ENCODE results near the gene SARS2. TPM values are rescaled to one million over a fixed set of nuclear protein-coding genes. Genes with fewer than 3 reads are reported as not detected.
"Not testable (repeated sequence)": the region's sequence is repeated elsewhere in the genome, so short reads cannot be mapped to it uniquely, and the experiment has no call there.

SARS2 gene
- total RNA-seq, 1 donor from 2014 or later = 11.5 TPM

DNA sequence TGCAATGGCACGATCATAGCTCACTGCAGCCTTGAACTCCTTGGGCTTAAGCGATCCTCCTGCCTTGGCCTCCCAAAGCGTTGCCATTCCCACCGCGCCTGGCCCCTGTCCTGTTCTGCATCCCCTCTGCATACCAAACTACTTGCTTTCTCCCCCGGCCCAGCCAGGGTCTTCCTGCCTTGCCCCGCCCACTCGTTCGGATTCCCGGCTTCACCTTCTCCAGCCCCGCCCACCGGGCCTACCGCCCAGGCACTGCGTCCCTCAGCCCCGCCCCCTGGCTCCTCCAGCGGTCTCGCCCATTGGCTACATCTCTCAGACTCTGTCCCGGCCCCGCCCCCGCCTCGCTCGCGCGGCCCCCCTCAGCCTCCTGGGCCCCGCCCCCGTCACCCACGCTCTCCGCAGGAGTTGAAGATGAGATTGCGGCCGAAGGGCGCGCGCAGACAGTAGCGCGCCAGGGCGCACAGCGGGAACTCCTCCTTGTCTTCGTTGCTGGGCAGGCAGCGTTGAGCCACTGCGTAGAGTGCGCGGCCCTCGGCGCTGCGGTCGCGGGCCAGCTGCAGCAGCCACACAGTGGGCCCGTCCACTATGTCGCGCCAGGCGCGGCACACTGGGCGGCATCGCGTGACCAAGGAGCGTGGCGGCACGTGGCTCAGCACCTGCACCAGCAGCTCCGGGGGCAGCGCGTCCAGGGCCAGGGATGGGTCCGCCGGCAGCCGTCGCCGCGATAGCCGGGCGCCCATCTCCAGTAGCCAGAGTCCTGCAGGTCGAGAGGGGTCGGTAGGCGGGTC lies 19.2 kb upstream of the SARS2 start:
- H3K27ac ChIP-seq (ENCODE audit: low read depth, low read length) = no peak overlapping the region
- peaks cover 0 to 6% (median 2%) of the 10 kb centered on the region in 3 donors for H3K36me3 ChIP-seq (ENCODE audit: control insufficient read depth in 3 of 3, insufficient read depth in 3 of 3, low read length in 3 of 3)
- H3K4me1 ChIP-seq (ENCODE audit: control insufficient read depth in 3 of 3, insufficient read depth in 3 of 3, low read length in 3 of 3) = peaks cover 4 to 7% (median 6%) of the 10 kb centered on the region in 3 donors
- peaks cover 0 to 4% (median 3%) of the 10 kb centered on the region in 3 donors for H3K27me3 ChIP-seq (ENCODE audit: control insufficient read depth in 3 of 3, insufficient read depth in 3 of 3, low read length in 3 of 3)
- peak overlapping the region; percentile 38 to 56 (median 56) for H3K4me3 ChIP-seq (ENCODE audit: low read length in 3 of 3)
- H3K9me3 ChIP-seq (ENCODE audit: control insufficient read depth in 3 of 3, low read length in 3 of 3) = no peaks in the 10 kb centered on the region
- H3K9ac ChIP-seq (ENCODE audit: low read depth in 1 of 3, low read length in 3 of 3) = peak overlapping the region in 1 of 3 donors; percentile 8

DNA sequence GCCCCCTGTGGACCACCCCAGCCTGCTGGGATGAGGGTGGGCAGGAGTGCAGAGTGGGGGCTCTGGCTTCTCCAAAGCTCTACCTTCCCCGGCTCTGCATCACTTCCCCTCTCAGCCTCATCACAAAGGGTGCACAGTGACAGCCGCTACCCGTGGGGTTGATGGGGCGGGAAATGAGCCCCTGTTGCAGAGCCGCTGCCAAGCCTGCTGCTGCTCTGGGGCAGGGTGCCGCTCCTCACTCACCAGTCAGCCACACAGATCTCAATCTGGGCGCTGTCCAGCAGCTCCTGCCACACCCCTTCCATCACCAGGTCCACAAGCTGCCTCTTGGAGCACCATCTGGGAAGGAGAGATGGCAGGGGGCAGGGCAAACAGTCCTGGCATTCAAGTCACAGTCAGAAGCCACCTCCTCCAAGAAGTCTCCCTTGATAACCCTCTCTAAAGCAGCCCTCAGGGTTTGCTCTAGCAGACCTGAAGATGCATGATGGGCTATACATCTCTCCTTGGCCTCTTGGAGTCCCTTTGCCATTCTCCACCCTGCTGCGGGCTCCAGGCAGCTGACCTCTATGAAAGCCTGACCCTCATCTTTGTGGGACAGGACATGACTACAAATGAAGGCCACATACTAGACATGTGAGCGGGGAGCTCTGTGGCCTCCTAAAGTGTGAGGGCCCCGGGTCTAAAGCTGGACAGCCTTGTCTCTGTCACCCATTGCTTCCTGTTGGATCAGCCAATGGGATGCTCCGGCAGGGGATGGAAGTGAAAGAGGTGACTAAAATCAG lies 15.9 kb upstream of the SARS2 start:
- Histone ChIP-seq H3K4me1 (ENCODE audit: control insufficient read depth in 3 of 3, insufficient read depth in 3 of 3, low read length in 3 of 3) (peaks cover 4 to 7% (median 6%) of the 10 kb centered on the region in 3 donors), H3K27ac (ENCODE audit: low read depth, low read length) (no peak overlapping the region), H3K9ac (ENCODE audit: low read depth in 1 of 3, low read length in 3 of 3) (no peak overlapping the region), H3K9me3 (ENCODE audit: control insufficient read depth in 3 of 3, low read length in 3 of 3) (no peaks in the 10 kb centered on the region), H3K4me3 (ENCODE audit: low read length in 3 of 3) (no peak overlapping the region), H3K27me3 (ENCODE audit: control insufficient read depth in 3 of 3, insufficient read depth in 3 of 3, low read length in 3 of 3) (peaks cover 0 to 4% (median 3%) of the 10 kb centered on the region in 3 donors), H3K36me3 (ENCODE audit: control insufficient read depth in 3 of 3, insufficient read depth in 3 of 3, low read length in 3 of 3) (peaks cover 0 to 6% (median 2%) of the 10 kb centered on the region in 3 donors)

DNA sequence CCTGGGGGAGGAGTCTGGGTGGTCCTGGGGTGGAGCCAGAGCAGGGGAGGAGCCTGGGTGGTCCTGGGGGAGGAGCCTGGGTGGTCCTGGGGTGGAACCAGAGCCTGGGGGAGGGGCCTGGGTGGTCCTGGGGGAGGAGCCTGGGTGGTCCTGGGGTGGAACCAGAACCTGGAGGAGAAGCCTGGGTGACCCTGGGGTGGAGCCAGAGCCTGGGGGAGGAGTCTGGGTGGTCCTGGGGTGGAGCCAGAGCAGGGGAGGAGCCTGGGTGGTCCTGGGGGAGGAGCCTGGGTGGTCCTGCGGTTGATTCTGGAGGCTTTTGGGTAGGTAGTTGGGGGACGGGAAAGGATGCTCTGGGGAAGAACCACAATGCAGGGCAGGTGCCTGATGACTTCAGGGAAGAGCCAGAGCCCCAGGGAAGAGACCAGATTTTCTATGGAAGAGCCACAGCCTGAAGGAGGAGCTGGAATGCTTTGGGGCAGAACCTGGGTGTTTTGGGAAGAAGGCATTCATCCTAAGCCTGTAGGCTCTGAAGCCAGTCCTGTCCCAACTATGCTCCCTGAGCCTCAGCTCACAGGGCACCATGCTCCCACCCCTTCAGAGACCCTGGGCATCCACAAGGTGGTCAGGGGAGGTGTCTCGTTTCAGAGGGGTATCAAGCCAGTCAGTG lies 15.1 kb upstream of the SARS2 start:
- Histone ChIP-seq H3K36me3 (ENCODE audit: control insufficient read depth in 3 of 3, insufficient read depth in 3 of 3, low read length in 3 of 3) (peaks cover 0 to 6% (median 2%) of the 10 kb centered on the region in 3 donors), H3K4me1 (ENCODE audit: control insufficient read depth in 3 of 3, insufficient read depth in 3 of 3, low read length in 3 of 3) (peaks cover 4 to 7% (median 6%) of the 10 kb centered on the region in 3 donors), H3K4me3 (ENCODE audit: low read length in 3 of 3) (no peak overlapping the region), H3K9ac (ENCODE audit: low read depth in 1 of 3, low read length in 3 of 3) (no peak overlapping the region), H3K27ac (ENCODE audit: low read depth, low read length) (no peak overlapping the region), H3K27me3 (ENCODE audit: control insufficient read depth in 3 of 3, insufficient read depth in 3 of 3, low read length in 3 of 3) (peaks cover 0 to 4% (median 3%) of the 10 kb centered on the region in 3 donors), H3K9me3 (ENCODE audit: control insufficient read depth in 3 of 3, low read length in 3 of 3) (no peaks in the 10 kb centered on the region)

DNA sequence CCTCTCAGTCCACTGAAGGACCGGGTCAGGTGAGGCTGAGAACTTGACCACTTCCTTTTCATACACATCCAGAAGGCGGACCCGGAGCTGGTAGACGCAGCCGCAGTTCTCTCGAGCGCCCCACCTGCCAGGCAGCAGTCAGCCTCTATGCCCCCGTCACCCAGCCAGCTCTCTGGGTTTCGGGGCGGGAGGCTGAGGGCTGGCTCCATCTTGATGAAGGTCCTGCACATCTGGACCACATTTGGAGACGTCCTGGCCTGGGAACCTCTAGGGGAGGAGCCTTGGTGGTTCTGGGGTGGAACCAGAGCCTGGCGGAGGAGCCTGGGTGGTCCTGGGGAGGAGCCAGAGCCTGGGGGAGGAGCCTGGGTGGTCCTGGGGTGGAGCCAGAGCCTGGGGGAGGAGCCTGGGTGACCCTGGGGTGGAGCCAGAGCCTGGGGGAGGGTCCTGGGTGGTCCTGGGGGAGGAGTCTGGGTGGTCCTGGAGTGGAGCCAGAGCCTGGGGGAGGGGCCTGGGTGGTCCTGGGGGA lies 14.5 kb upstream of the SARS2 start:
- Histone ChIP-seq H3K4me3 (ENCODE audit: low read length in 3 of 3) (no peak overlapping the region), H3K36me3 (ENCODE audit: control insufficient read depth in 3 of 3, insufficient read depth in 3 of 3, low read length in 3 of 3) (peaks cover 0 to 6% (median 2%) of the 10 kb centered on the region in 3 donors), H3K4me1 (ENCODE audit: control insufficient read depth in 3 of 3, insufficient read depth in 3 of 3, low read length in 3 of 3) (peaks cover 0 to 2% (median 2%) of the 10 kb centered on the region in 3 donors), H3K27me3 (ENCODE audit: control insufficient read depth in 3 of 3, insufficient read depth in 3 of 3, low read length in 3 of 3) (no peaks in the 10 kb centered on the region), H3K9me3 (ENCODE audit: control insufficient read depth in 3 of 3, low read length in 3 of 3) (no peaks in the 10 kb centered on the region), H3K27ac (ENCODE audit: low read depth, low read length) (no peak overlapping the region), H3K9ac (ENCODE audit: low read depth in 1 of 3, low read length in 3 of 3) (no peak overlapping the region)

DNA sequence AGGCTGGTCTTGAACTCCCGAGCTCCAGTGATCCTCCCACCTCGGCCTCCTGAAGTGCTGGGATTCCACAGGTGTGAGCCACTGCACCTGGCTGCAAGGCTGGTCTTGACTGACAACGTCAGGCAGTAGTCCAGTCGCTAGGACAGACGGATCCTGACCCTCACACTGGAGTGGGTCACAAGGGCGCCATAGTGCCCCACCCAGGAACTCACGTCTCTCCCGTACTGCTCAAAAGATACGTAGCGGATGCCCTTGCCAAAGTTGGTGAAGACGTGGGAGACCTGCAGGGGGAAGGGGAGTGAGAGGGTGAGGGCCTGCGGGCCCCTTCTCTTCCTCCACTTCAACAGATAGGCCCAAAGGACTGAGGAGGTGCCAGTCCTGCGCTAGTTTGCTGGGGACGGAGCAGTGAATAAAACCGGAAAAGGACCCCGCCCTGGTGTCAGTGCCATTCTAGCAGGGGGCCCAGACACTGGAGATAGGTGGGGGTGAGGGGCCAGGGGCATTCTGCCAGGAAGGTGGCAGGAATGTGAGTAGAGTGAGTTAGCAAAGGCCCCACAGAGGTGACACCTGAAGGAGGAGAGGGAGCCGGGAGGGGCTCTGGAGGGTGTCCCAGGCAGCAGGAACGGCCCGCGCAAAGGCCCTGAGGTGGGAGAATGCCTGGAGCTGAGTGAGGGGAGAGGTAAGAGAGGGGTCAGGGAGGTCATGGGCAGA lies 12.1 kb upstream of the SARS2 start:
- H3K27me3 ChIP-seq (ENCODE audit: control insufficient read depth in 3 of 3, insufficient read depth in 3 of 3, low read length in 3 of 3) = no peaks in the 10 kb centered on the region
- no peaks in the 10 kb centered on the region for H3K4me1 ChIP-seq (ENCODE audit: control insufficient read depth in 3 of 3, insufficient read depth in 3 of 3, low read length in 3 of 3)
- H3K9me3 ChIP-seq (ENCODE audit: control insufficient read depth in 3 of 3, low read length in 3 of 3) = no peaks in the 10 kb centered on the region
- H3K36me3 ChIP-seq (ENCODE audit: control insufficient read depth in 3 of 3, insufficient read depth in 3 of 3, low read length in 3 of 3) = peaks cover 0 to 6% (median 2%) of the 10 kb centered on the region in 3 donors
- H3K9ac ChIP-seq (ENCODE audit: low read depth in 1 of 3, low read length in 3 of 3) = no peak overlapping the region
- no peak overlapping the region for H3K4me3 ChIP-seq (ENCODE audit: low read length in 3 of 3)
- H3K27ac ChIP-seq (ENCODE audit: low read depth, low read length) = no peak overlapping the region

DNA sequence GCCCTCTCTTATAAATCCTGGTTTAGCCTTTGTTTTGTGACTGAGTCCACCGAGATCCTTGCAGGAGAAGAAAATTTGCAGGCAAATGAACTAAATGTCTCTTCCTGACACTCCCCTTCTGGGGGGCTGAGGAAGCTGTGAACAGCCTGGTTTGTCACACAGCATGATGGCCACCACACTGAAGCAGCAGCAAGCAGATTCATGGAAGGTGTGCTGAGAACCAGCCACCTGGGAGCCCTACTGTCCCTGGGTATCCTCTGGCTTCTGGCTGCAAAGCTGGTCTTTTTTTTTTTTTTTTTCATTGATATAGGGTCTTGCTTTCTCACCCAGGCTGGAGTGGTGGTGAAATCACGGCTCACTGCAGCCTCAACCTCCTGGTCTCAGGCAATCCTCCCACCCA lies 11.4 kb upstream of the SARS2 start:
- no peaks in the 10 kb centered on the region for H3K9me3 ChIP-seq (ENCODE audit: control insufficient read depth in 3 of 3, low read length in 3 of 3)
- H3K4me1 ChIP-seq (ENCODE audit: control insufficient read depth in 3 of 3, insufficient read depth in 3 of 3, low read length in 3 of 3) = no peaks in the 10 kb centered on the region

DNA sequence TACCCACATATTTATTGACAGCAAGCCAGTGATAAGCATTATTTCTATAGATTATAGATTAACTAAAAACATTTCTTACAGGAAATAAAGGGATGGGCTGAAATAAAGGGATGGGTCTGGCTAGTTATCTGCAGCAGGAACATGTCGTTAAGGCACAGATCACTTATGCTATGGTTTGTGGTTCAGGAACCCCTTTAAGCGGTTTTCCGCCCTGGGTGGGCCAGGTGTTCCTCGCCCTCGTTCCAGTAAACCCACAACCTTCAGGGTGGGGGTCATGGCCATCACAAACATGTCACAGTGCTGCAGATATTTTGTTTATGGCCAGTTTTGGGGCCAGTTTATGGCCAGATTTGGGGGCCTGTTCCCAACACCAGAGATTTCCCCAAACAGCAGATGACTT lies 10.9 kb upstream of the SARS2 start:
- not testable (repeated sequence) for H3K27me3 ChIP-seq (ENCODE audit: control insufficient read depth in 3 of 3, insufficient read depth in 3 of 3, low read length in 3 of 3); H3K4me3 ChIP-seq (ENCODE audit: low read length in 3 of 3); H3K9me3 ChIP-seq (ENCODE audit: control insufficient read depth in 3 of 3, low read length in 3 of 3); H3K27ac ChIP-seq (ENCODE audit: low read depth, low read length); H3K4me1 ChIP-seq (ENCODE audit: control insufficient read depth in 3 of 3, insufficient read depth in 3 of 3, low read length in 3 of 3); H3K9ac ChIP-seq (ENCODE audit: low read depth in 1 of 3, low read length in 3 of 3); H3K36me3 ChIP-seq (ENCODE audit: control insufficient read depth in 3 of 3, insufficient read depth in 3 of 3, low read length in 3 of 3)

More for the DNA sequence above, 11.4 kb upstream of the SARS2 start:
- Histone ChIP-seq H3K36me3 (ENCODE audit: control insufficient read depth in 3 of 3, insufficient read depth in 3 of 3, low read length in 3 of 3) (peaks cover 0 to 6% (median 2%) of the 10 kb centered on the region in 3 donors), H3K27ac (ENCODE audit: low read depth, low read length) (no peak overlapping the region), H3K4me3 (ENCODE audit: low read length in 3 of 3) (no peak overlapping the region), H3K27me3 (ENCODE audit: control insufficient read depth in 3 of 3, insufficient read depth in 3 of 3, low read length in 3 of 3) (no peaks in the 10 kb centered on the region), H3K9ac (ENCODE audit: low read depth in 1 of 3, low read length in 3 of 3) (no peak overlapping the region)

DNA sequence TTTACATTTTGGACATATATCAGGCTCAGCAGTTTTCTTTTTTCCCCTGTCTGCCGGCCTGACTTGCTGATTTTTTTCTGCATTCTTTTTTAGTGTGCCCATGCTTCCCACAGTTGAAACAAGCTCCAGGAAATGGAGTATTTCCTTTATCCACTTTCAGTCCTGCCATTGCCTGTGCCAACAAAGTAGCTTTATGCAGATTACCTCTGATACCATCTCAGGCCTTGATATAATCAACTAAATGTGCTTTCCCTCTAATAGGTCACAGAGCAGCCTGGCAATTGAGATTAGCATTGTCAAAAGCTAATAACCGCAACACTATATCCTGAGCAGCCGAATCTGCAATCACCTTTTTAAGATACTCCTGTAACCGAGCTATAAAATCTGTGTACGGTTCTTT lies 9.4 kb upstream of the SARS2 start:
- Histone ChIP-seq H3K9ac (ENCODE audit: low read depth in 1 of 3, low read length in 3 of 3) (no peak overlapping the region), H3K4me1 (ENCODE audit: control insufficient read depth in 3 of 3, insufficient read depth in 3 of 3, low read length in 3 of 3) (no peaks in the 10 kb centered on the region), H3K27me3 (ENCODE audit: control insufficient read depth in 3 of 3, insufficient read depth in 3 of 3, low read length in 3 of 3) (no peaks in the 10 kb centered on the region), H3K27ac (ENCODE audit: low read depth, low read length) (no peak overlapping the region), H3K9me3 (ENCODE audit: control insufficient read depth in 3 of 3, low read length in 3 of 3) (no peaks in the 10 kb centered on the region), H3K4me3 (ENCODE audit: low read length in 3 of 3) (no peak overlapping the region), H3K36me3 (ENCODE audit: control insufficient read depth in 3 of 3, insufficient read depth in 3 of 3, low read length in 3 of 3) (no peaks in the 10 kb centered on the region)

DNA sequence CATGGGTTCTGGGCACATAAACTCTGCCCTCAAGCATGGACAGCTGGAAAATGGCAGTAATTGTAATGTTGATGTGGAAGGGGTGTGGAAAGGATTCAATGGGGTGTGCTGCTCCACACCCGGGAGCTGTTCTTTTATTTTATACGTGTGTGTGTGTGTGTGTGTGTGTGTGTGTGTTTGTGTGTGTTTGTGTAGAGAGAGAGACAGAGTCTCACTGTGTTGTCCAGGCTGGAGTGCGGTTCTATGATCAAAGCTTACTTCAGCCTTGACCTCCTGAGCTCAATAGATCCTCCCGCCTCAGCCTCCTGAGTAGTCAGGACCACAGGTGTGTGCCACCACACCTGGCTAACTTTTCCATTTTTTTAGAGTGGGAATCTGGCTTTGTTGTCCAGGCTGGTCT lies 3.0 kb upstream of the SARS2 start:
- H3K4me1 ChIP-seq (ENCODE audit: control insufficient read depth in 3 of 3, insufficient read depth in 3 of 3, low read length in 3 of 3) = peaks cover 10 to 25% (median 20%) of the 10 kb centered on the region in 3 donors
- H3K9me3 ChIP-seq (ENCODE audit: control insufficient read depth in 3 of 3, low read length in 3 of 3) = no peaks in the 10 kb centered on the region
- no peak overlapping the region for H3K4me3 ChIP-seq (ENCODE audit: low read length in 3 of 3)
- H3K27me3 ChIP-seq (ENCODE audit: control insufficient read depth in 3 of 3, insufficient read depth in 3 of 3, low read length in 3 of 3) = no peaks in the 10 kb centered on the region
- H3K36me3 ChIP-seq (ENCODE audit: control insufficient read depth in 3 of 3, insufficient read depth in 3 of 3, low read length in 3 of 3) = peaks cover 9 to 19% (median 12%) of the 10 kb centered on the region in 3 donors
- H3K9ac ChIP-seq (ENCODE audit: low read depth in 1 of 3, low read length in 3 of 3) = no peak overlapping the region
- H3K27ac ChIP-seq (ENCODE audit: low read depth, low read length) = no peak overlapping the region

Measured in skeletal muscle tissue (tissue), 4 donors.